Upper lobe of left lung (tissue), 4 donors: ENCODE results near the gene ARHGAP21.

Experiments
- CTCF ChIP-seq, 6 experiments: fragments of 450-650 bp in 4 of 6; fragments of 200-600 bp in 2 of 6; sonication (generic) in 2 of 6; IDR thresholded peaks; one replicate each; pipeline ENCODE4 v1.5.1; 2016 to 2019; ENCODE audit warnings: antibody characterized with exemption in 6 of 6
- EP300 ChIP-seq, 4 donors: sonication (generic); formaldehyde crosslinking; IDR thresholded peaks; one replicate each; pipeline ENCODE4 v1.5.1; 2017; ENCODE audit warnings: antibody characterized with exemption in 4 of 4, control low read depth in 2 of 4
- POLR2A ChIP-seq, 4 donors: fragments of 450-650 bp; IDR thresholded peaks; one replicate each; pipeline ENCODE4 v1.5.1; 2016 to 2017; ENCODE audit warnings: antibody characterized with exemption in 4 of 4, mild to moderate bottlenecking in 2 of 4
- POLR2AphosphoS5 ChIP-seq, 2 donors: sonication (generic); formaldehyde crosslinking; IDR thresholded peaks; one replicate each; pipeline ENCODE4 v1.5.1; 2017; ENCODE audit warnings: antibody characterized with exemption in 2 of 2

GRCh38 chr10:24553051-24553612, 170.6 kb downstream of the ARHGAP21 start:
- TF ChIP-seq CTCF (IDR thresholded peaks at IDR 0.05) (no peak), EP300 (IDR thresholded peaks at IDR 0.05) (no peak), POLR2A (IDR thresholded peaks at IDR 0.05) (no peak), POLR2AphosphoS5 (IDR thresholded peaks at IDR 0.05) (no peak)
